H1 (cell line): Measurements from ENCODE around the gene MNAT1. TPM values are rescaled to one million over a fixed set of nuclear protein-coding genes. Genes with fewer than 3 reads are reported as not detected.

Experiments used
- CTCF ChIA-PET: fragments of 300-600 bp; sonication (Branson Sonifier 250); formaldehyde crosslinking; loops from one replicate; lab custom pipeline; 2021; ENCODE audit not compliant: partially characterized antibody; lab: Charles Lee
- POLR2A ChIA-PET: fragments of 300-600 bp; sonication (Branson Sonifier 250); formaldehyde crosslinking; loops from one replicate; lab custom pipeline; 2021; ENCODE audit warnings: inconsistent platforms; ENCODE audit not compliant: partially characterized antibody; lab: Charles Lee
- DNase-seq, 2 experiments: peaks; one replicate each; pipeline versions ENCODE4 v3.0.0 to v3.0.0-alpha.2; 2010 to 2022; ENCODE audit warnings: low spot score in 2 of 2, low read depth in 1 of 2, mixed read lengths in 1 of 2
- FAIRE-seq: peaks from 2 replicates; lab custom pipeline; 2011; peaks lifted over from hg19 to GRCh38; lab: Jason Lieb, UNC
- H2AFZ ChIP-seq: 2 replicates; pipeline ENCODE4 v1.8.1; 2012; ENCODE audit warnings: low read length, inconsistent platforms
- H2AK5ac ChIP-seq: 2 replicates; pipeline ENCODE4 v1.6.1; 2013; ENCODE audit warnings: low read depth, low read length
- H2BK120ac ChIP-seq: replicated peaks from 2 replicates; pipeline ENCODE3; 2013; ENCODE audit warnings: low read depth, low read length, inconsistent platforms
- H2BK12ac ChIP-seq: 2 replicates; pipeline ENCODE4 v1.6.1; 2013; ENCODE audit warnings: low read depth, low read length
- H2BK15ac ChIP-seq: 2 replicates; pipeline ENCODE4 v1.6.1; 2013; ENCODE audit warnings: low read length
- H2BK20ac ChIP-seq: 2 replicates; pipeline ENCODE4 v1.6.1; 2013; ENCODE audit warnings: low read length
- H2BK5ac ChIP-seq: 2 replicates; pipeline ENCODE4 v1.6.1; 2013; ENCODE audit warnings: low read depth, low read length
- H3K14ac ChIP-seq: 2 replicates; pipeline ENCODE4 v1.6.1; 2013; ENCODE audit warnings: inconsistent platforms; ENCODE audit not compliant: insufficient read length
- H3K18ac ChIP-seq: 2 replicates; pipeline ENCODE4 v1.6.1; 2013; ENCODE audit warnings: low read length; ENCODE audit errors: extremely low read depth
- H3K23ac ChIP-seq: 2 replicates; pipeline ENCODE4 v1.6.1; 2013; ENCODE audit warnings: inconsistent platforms; ENCODE audit not compliant: insufficient read length
- H3K23me2 ChIP-seq: 2 replicates; pipeline ENCODE4 v1.6.1; 2013; ENCODE audit warnings: low read depth, low read length
- H3K27ac ChIP-seq: 2 replicates; pipeline ENCODE4 v1.6.1; 2011; ENCODE audit warnings: low read depth, low read length, inconsistent platforms
- H3K27me3 ChIP-seq, 4 experiments: replicated peaks in 1 of 4; 1 replicate in 1 of 4; 2 replicates in 3 of 4; pipeline versions ENCODE4 v1.6.1 to v1.8.1; 2011 to 2013; ENCODE audit warnings: low read length in 3 of 4, mild to moderate bottlenecking in 3 of 4, inconsistent platforms in 2 of 4, mixed read lengths in 2 of 4, moderate library complexity in 1 of 4; ENCODE audit not compliant: control insufficient read depth in 3 of 4, insufficient read depth in 3 of 4; ENCODE audit errors: extremely low read depth in 1 of 4
- H3K36me3 ChIP-seq, 4 experiments: 2 replicates each; pipeline versions ENCODE4 v1.6.1 to v1.8.1; 2011 to 2013; ENCODE audit warnings: mild to moderate bottlenecking in 4 of 4, low read length in 3 of 4, moderate library complexity in 2 of 4, control low read depth in 1 of 4, inconsistent platforms in 1 of 4; ENCODE audit not compliant: insufficient read depth in 4 of 4, control insufficient read depth in 2 of 4
- H3K4ac ChIP-seq: replicated peaks from 2 replicates; pipeline ENCODE3; 2013; ENCODE audit warnings: low read length, low read depth, mixed read lengths, inconsistent platforms; ENCODE audit not compliant: insufficient read length
- H3K4me1 ChIP-seq, 4 experiments: replicated peaks in 1 of 4; 1 replicate in 1 of 4; 2 replicates in 3 of 4; pipeline versions ENCODE4 v1.6.1 to v1.8.1; 2011 to 2013; ENCODE audit warnings: low read length in 3 of 4, inconsistent platforms in 2 of 4, mixed read lengths in 1 of 4; ENCODE audit not compliant: insufficient read depth in 4 of 4, control insufficient read depth in 3 of 4
- H3K4me2 ChIP-seq, 2 experiments: 2 replicates each; pipeline versions ENCODE4 v1.6.1 to v1.8.1; 2011 to 2013; ENCODE audit warnings: low read depth in 2 of 2, low read length in 2 of 2, control low read depth in 1 of 2, inconsistent platforms in 1 of 2, mild to moderate bottlenecking in 1 of 2; ENCODE audit not compliant: insufficient read depth in 1 of 2
- H3K4me3 ChIP-seq, 4 experiments: fragments of 200-600, 300-600 bp in 1 of 4; sonication (generic), shearing (Covaris generic), sonication (Bioruptor Twin) in 1 of 4; 2 replicates each; pipeline versions ENCODE4 v1.5.1 to v1.8.1; 2011 to 2016; ENCODE audit warnings: low read length in 4 of 4, low read depth in 3 of 4, control low read depth in 2 of 4, inconsistent platforms in 2 of 4, mild to moderate bottlenecking in 2 of 4, mixed read lengths in 1 of 4, moderate library complexity in 1 of 4; ENCODE audit not compliant: insufficient read depth in 2 of 4; ENCODE audit errors: extremely low read depth in 1 of 4
- H3K56ac ChIP-seq: replicated peaks from 2 replicates; pipeline ENCODE3; 2013; ENCODE audit warnings: low read depth, mild to moderate bottlenecking, mixed read lengths, low read length, inconsistent platforms; ENCODE audit not compliant: insufficient read length
- H3K79me1 ChIP-seq: 2 replicates; pipeline ENCODE4 v1.6.1; 2013; ENCODE audit warnings: low read depth, low read length, control low read depth
- H3K79me2 ChIP-seq, 2 experiments: 2 replicates each; pipeline versions ENCODE4 v1.6.1 to v1.8.1; 2012 to 2013; ENCODE audit warnings: low read length in 2 of 2, mild to moderate bottlenecking in 2 of 2, inconsistent platforms in 1 of 2; ENCODE audit not compliant: insufficient read depth in 2 of 2, control insufficient read depth in 1 of 2
- H3K9ac ChIP-seq, 4 experiments: replicated peaks in 1 of 4; 1 replicate in 1 of 4; 2 replicates in 3 of 4; pipeline versions ENCODE4 v1.6.1 to v1.8.1; 2011 to 2013; ENCODE audit warnings: low read depth in 3 of 4, low read length in 3 of 4, control low read depth in 2 of 4, mild to moderate bottlenecking in 2 of 4, moderate library complexity in 2 of 4, inconsistent platforms in 1 of 4; ENCODE audit errors: extremely low read depth in 1 of 4
- H3K9me3 ChIP-seq, 2 experiments: 2 replicates each; pipeline versions ENCODE4 v1.6.1 to v1.8.1; 2012 to 2013; ENCODE audit warnings: mild to moderate bottlenecking in 2 of 2, moderate library complexity in 2 of 2, control low read depth in 1 of 2, inconsistent platforms in 1 of 2, low read depth in 1 of 2, low read length in 1 of 2, mixed read lengths in 1 of 2; ENCODE audit not compliant: insufficient read depth in 2 of 2
- H4K20me1 ChIP-seq, 2 experiments: replicated peaks in 1 of 2; 2 replicates each; pipeline versions ENCODE3 to v1.8.1; 2011 to 2013; ENCODE audit warnings: inconsistent platforms in 2 of 2, low read length in 2 of 2, mild to moderate bottlenecking in 1 of 2; ENCODE audit not compliant: insufficient read depth in 2 of 2, control insufficient read depth in 1 of 2
- H4K5ac ChIP-seq: 2 replicates; pipeline ENCODE4 v1.6.1; 2013; ENCODE audit warnings: low read length, low read depth, mixed read lengths, inconsistent platforms; ENCODE audit not compliant: insufficient read length
- H4K8ac ChIP-seq: 2 replicates; pipeline ENCODE4 v1.8.0; 2013; ENCODE audit warnings: mild to moderate bottlenecking, moderate library complexity, low read length, inconsistent platforms; ENCODE audit not compliant: insufficient read depth; ENCODE audit errors: extremely low read depth
- H4K91ac ChIP-seq: replicated peaks from 2 replicates; pipeline ENCODE3; 2013; ENCODE audit warnings: low read length, mixed read lengths, inconsistent platforms; ENCODE audit not compliant: insufficient read length
- ASH2L ChIP-seq: fragments of 200-600, 300-600 bp; sonication (generic); IDR thresholded peaks from one replicate; pipeline ENCODE4 v1.7.1; 2017; ENCODE audit warnings: low read length
- BCL11A ChIP-seq, 2 experiments: IDR thresholded peaks; one replicate each; pipeline ENCODE4 v1.6.1; 2011; ENCODE audit warnings: low read depth in 2 of 2, low read length in 2 of 2, mild to moderate bottlenecking in 2 of 2
- HDAC2 ChIP-seq, 2 experiments: fragments of 300-600 bp in 1 of 2; sonication (generic) in 1 of 2; IDR thresholded peaks; 2 replicates each; pipeline ENCODE4 v1.6.1; 2011 to 2012; ENCODE audit warnings: low read depth in 2 of 2, low read length in 2 of 2, mild to moderate bottlenecking in 2 of 2, moderate library complexity in 2 of 2, borderline replicate concordance in 1 of 2, inconsistent platforms in 1 of 2
- JUND ChIP-seq: IDR thresholded peaks from 2 replicates; pipeline ENCODE4 v1.6.1; 2011; ENCODE audit warnings: mild to moderate bottlenecking, improper control_type of control experiment, low read length
- NANOG ChIP-seq: IDR thresholded peaks from 2 replicates; pipeline ENCODE4 v1.6.1; 2011; ENCODE audit warnings: low read length, low read depth, mild to moderate bottlenecking, inconsistent platforms; ENCODE audit not compliant: insufficient read depth, poor library complexity, severe bottlenecking
- POU5F1 ChIP-seq: IDR thresholded peaks from 2 replicates; pipeline ENCODE4 v1.6.1; 2011; ENCODE audit warnings: low read depth, mild to moderate bottlenecking, low read length, moderate library complexity
- RBBP5 ChIP-seq: IDR thresholded peaks from 2 replicates; pipeline ENCODE4 v1.7.1; 2012; ENCODE audit warnings: low read depth, mild to moderate bottlenecking, inconsistent platforms, low read length, moderate library complexity, borderline replicate concordance
- RNF2 ChIP-seq: fragments of 200-900, 300-1000 bp; sonication (generic); IDR thresholded peaks from 2 replicates; pipeline ENCODE4 v1.7.1; 2016; ENCODE audit warnings: borderline replicate concordance, low read depth, mild to moderate bottlenecking, antibody characterized with exemption, low read length; ENCODE audit not compliant: poor library complexity, severe bottlenecking; ENCODE audit errors: missing control alignments
- TAF1 ChIP-seq: IDR thresholded peaks from 2 replicates; pipeline ENCODE4 v1.6.1; 2011; ENCODE audit warnings: mild to moderate bottlenecking, low read depth, low read length
- WGBS, 2 experiments: shearing (Covaris generic) in 1 of 2; methylation state at CpG; one replicate each; pipeline versions ENCODE4 v1.1.6 to v1.1.7; 2013 to 2015; ENCODE audit warnings: low lambda C conversion rate in 2 of 2, mixed read lengths in 2 of 2, inconsistent platforms in 1 of 2, low coverage in 1 of 2, missing lambda C conversion rate in 1 of 2; ENCODE audit not compliant: insufficient replicate concordance in 2 of 2, insufficient coverage in 1 of 2, insufficient read length in 1 of 2; ENCODE audit errors: extremely low coverage in 1 of 2, missing lambda C conversion rate in 1 of 2; 5-methylcytosine and 5-hydroxymethylcytosine counted together
- polyA plus RNA-seq, 7 experiments: library from polyadenylated mRNA; depleted of rRNA in 3 of 7; stranded (reverse) in 5 of 7; unstranded in 2 of 7; fragments of >200 nt in 5 of 7; fragments of 200-250 nt in 2 of 7; gene quantifications; 1 replicate in 5 of 7; 2 replicates in 1 of 7; 4 replicates in 1 of 7; pipeline versions ENCODE4 v1.2.1 to v1.2.3, GENCODE V29; 2011 to 2013; ENCODE audit warnings: missing spikeins in 2 of 7, mixed read lengths in 2 of 7
- total RNA-seq: library from RNA; stranded (reverse); fragmentation: NEBNext Ultra II Directional; extraction: Animal tissue kit (Norgen Biotek cat#: 25700); gene quantifications from 2 replicates; pipeline ENCODE4 v1.2.1, GENCODE V29; 2021

MNAT1 gene
- total and polyA plus RNA-seq, 2 of the 8 experiments (the other 6 are each of a cell fraction or from before 2014, with no cell fraction given), result 34.7 to 52.1 TPM

DNA sequence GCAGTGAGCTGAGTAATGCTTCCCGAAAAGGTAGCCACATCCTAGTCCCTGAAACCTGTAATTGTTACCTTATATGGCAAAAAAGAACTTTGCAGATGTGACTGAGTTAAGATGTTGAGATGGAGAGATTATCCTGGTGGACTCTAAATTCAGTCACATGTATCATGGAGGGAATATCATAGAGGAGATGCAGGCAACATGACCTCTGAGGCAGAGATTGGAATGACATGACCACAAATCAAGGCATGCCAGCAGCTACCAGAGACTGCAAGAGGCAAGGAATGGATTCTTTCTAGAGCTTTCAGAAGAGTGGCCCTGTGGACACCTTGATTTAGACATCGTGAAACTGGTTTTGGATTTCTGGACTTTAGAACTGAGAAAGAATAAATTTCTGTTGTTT, 265.0 kb downstream of the MNAT1 start:
- Histone ChIP-seq H3K36me3 (no peaks in the 10 kb centered on the region), H4K5ac (no peak overlapping the region), H3K4me3 (no peak overlapping the region), H2BK12ac (no peak overlapping the region), H4K20me1 (peaks cover 0 to 1% of the 10 kb centered on the region in 2 experiments), H4K91ac (no peak overlapping the region), H2BK15ac (no peak overlapping the region), H3K56ac (no peak overlapping the region), H3K27ac (no peak overlapping the region), H3K4ac (no peak overlapping the region), H3K18ac (no peak overlapping the region), H3K4me1 (no peaks in the 10 kb centered on the region), H3K27me3 (peaks cover 0 to 1% (median 0%) of the 10 kb centered on the region in 4 experiments; a peak in 1 of 7 replicates), H2BK20ac (no peak overlapping the region), H3K23me2 (no peaks in the 10 kb centered on the region), H2BK120ac (no peak overlapping the region), H3K79me1 (no peaks in the 10 kb centered on the region), H3K14ac (no peak overlapping the region), H2AFZ (no peak overlapping the region), H3K9ac (no peak overlapping the region), H2AK5ac (no peak overlapping the region), H2BK5ac (no peak overlapping the region), H3K79me2 (no peaks in the 10 kb centered on the region), H3K4me2 (no peak overlapping the region), H3K9me3 (no peaks in the 10 kb centered on the region), H4K8ac (no peak overlapping the region), H3K23ac (no peak overlapping the region)
- ChIA-PET POLR2A (interaction anchor here (0.6 to 1.5 kb wide), 2 partner anchors 19 to 375 kb away, joined by 3 read pairs; partner anchors contain the start of genes SLC38A6 and TRMT5), CTCF (no interaction called here)
- DNase-seq, result no peak
- FAIRE-seq, result no peak
- 100% methylated on average over 2 of the region's 2 CpGs; no CpG with 5 or more reads in 1 of the 2 experiments for WGBS, 2 experiments
- no peak for TF ChIP-seq BCL11A (IDR thresholded peaks at IDR 0.05; ENCODE audit: low read depth in 2 of 2, low read length in 2 of 2)
- no peak for TF ChIP-seq JUND
- no peak for TF ChIP-seq RBBP5
- no peak for TF ChIP-seq NANOG
- no peak for TF ChIP-seq POU5F1
- TF ChIP-seq HDAC2 (IDR thresholded peaks at IDR 0.05; ENCODE audit: borderline replicate concordance in 1 of 2, low read depth in 2 of 2, low read length in 2 of 2), result no peak
- no peak for TF ChIP-seq TAF1
- TF ChIP-seq ASH2L, result no peak
- no peak for TF ChIP-seq RNF2
